Measurements from ENCODE around the gene RASAL2. TPM values are rescaled to one million over a fixed set of nuclear protein-coding genes. Genes with fewer than 3 reads are reported as not detected.
"Not testable (repeated sequence)": the region's sequence is repeated elsewhere in the genome, so short reads cannot be mapped to it uniquely, and the experiment has no call there.

The RASAL2 gene
- total RNA-seq, 1 donor from 2014 or later: not detected

DNA sequence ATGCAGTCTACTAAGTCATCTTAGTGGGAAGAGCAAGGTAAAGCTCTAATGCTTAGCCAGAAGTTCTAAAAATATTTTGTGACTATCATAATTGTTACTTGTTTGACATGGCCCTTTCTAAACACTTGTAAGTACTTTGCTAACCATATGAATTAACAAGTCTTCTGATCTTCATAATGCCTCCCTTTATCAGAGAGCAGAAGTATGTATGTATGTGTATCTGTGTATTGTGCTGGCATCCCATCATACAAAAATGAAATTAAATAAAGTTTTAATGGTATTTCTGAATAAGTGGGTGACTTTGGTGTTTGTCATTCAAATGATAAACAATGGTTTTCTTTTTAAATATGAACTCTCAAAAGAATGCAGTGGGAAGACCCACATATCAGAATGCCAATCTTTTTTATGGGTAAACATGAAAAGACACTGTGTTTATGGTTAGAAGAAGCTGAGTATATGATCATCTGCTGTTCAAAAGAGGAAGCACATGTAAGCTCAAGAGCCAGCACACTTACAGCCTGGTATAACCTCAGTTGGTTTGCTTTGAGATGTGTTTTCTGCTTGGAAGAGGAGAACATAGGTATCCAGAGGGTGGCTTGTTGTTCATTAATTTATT lies 243.3 kb downstream of the RASAL2 start:
- no peaks in the 10 kb centered on the region for H3K9me3 Mint-ChIP-seq
- intact Hi-C loops (cut with micrococcal nuclease): no loop called here
- H3K4me3 Mint-ChIP-seq: no peak overlapping the region
- no peaks in the 10 kb centered on the region for H3K36me3 Mint-ChIP-seq (ENCODE audit: low read depth)
- no peaks in the 10 kb centered on the region for H3K4me1 Mint-ChIP-seq
- no peaks in the 10 kb centered on the region for H3K27me3 Mint-ChIP-seq
- no peak overlapping the region for H3K27ac Mint-ChIP-seq
- DNase-seq: no peak

DNA sequence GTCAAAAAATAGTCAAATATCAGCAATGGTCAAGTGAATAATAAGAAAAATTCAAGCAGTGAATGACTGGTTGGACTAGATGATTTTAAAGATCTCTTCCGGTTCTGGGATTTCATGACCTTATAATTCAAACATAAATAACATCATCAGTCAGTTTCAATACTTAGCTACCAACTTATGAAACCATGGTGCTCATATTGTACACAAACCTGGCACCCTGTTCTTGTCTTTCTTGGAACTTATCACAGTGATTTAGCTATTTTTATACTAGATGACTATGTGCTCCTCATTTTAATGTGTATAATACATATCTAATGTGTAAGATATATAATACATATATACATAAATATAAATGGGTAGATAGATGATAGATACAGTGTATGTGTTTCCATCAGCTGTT lies 245.9 kb downstream of the RASAL2 start:
- Mint-ChIP-seq H3K27ac (no peak overlapping the region), H3K9me3 (no peaks in the 10 kb centered on the region), H3K27me3 (no peaks in the 10 kb centered on the region), H3K36me3 (ENCODE audit: low read depth) (no peaks in the 10 kb centered on the region), H3K4me1 (no peaks in the 10 kb centered on the region), H3K4me3 (no peak overlapping the region)
- intact Hi-C loops (cut with micrococcal nuclease): no loop called here
- no peak for DNase-seq

DNA sequence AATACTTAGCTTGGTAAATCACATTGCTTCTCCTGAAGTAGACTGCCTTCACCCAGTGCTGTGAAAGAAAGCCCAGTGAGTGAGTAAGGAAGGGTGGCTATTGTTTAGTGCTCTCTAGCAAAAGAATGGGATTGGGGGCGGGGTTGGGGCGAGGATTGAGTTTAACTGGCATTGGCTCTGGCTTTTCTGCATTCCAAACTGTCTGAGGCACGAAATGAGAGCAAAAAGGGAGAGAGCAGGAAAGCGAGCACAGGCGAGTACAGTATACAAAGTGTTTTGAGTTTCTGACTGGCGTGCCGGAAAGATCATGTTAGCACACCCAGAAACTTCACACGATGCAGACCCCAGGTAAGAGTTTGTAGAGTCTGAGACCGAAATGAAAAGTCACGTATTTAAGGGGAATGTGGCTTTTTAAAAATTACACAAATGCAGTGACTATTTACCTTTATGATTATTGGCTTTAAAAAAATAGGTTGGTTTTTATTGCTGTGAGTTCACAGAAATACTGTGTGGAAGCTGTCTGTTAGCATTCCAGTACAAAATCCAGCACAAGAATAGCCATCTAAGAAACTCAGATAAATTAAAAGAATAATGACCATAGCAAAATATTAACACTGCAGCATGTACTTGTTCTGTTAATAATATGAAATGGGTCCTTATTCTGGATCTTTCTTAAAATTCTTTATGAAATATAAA lies 247.5 kb downstream of the RASAL2 start:
- Mint-ChIP-seq H3K4me1 (no peaks in the 10 kb centered on the region), H3K9me3 (no peaks in the 10 kb centered on the region), H3K4me3 (no peak overlapping the region), H3K27me3 (no peaks in the 10 kb centered on the region), H3K36me3 (ENCODE audit: low read depth) (no peaks in the 10 kb centered on the region), H3K27ac (no peak overlapping the region)
- no peak for DNase-seq
- intact Hi-C loops (cut with micrococcal nuclease): no loop called here

DNA sequence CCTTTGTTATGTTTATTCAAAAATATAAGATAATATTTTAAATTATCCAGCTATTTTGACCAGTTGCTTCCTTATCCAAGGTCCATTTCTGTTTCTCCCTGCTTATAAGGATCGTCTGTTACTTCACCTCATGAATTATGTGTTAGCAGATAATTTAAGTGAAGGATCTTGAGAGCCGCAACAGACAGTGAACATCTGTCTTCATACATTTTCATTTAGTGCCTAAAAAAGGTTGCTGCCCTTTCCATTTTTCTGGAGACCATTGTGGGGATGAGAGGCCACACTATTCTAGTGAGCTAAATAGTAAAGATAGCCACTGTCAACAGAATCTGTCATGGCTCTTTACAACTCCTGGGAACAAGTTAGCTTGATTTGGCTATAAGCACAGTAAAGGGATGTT lies 248.8 kb downstream of the RASAL2 start:
- no peaks in the 10 kb centered on the region for H3K9me3 Mint-ChIP-seq
- no peak overlapping the region for H3K4me3 Mint-ChIP-seq
- H3K27me3 Mint-ChIP-seq: no peaks in the 10 kb centered on the region
- DNase-seq: no peak
- no peak overlapping the region for H3K27ac Mint-ChIP-seq
- no peaks in the 10 kb centered on the region for H3K4me1 Mint-ChIP-seq
- intact Hi-C loops (cut with micrococcal nuclease): no loop called here
- no peaks in the 10 kb centered on the region for H3K36me3 Mint-ChIP-seq (ENCODE audit: low read depth)

DNA sequence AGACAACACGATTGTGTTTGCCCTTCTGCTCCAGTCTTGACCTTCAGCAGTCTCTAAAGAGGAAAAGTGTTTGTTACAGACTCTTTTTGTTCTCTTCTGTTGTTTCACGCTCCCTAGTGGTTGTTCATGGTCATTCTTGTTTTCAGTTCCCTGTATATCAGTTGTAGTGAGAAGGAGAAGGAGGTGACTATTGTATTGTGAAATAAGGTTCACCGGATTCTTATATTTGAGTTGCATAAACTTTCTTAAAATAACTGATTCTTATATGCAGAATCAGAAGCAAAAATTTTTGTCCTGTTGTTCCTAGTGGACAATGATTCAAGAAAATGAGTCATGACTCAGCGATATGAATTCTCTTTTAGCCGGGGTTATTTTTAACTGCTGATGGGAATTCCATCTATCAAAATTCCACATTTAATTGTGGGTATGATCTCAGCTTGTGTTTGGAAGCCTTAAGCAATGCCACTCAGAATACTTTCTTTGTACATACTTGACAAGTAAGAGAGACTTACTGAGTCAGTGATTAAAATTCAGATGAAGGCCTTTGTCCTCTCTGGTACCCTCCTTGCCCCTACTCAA lies 250.7 kb downstream of the RASAL2 start:
- Mint-ChIP-seq H3K4me1 (no peaks in the 10 kb centered on the region), H3K9me3 (no peaks in the 10 kb centered on the region), H3K27me3 (no peaks in the 10 kb centered on the region), H3K4me3 (no peak overlapping the region), H3K27ac (no peak overlapping the region), H3K36me3 (ENCODE audit: low read depth) (no peaks in the 10 kb centered on the region)
- no peak for DNase-seq
- intact Hi-C loops (cut with micrococcal nuclease): no loop called here

DNA sequence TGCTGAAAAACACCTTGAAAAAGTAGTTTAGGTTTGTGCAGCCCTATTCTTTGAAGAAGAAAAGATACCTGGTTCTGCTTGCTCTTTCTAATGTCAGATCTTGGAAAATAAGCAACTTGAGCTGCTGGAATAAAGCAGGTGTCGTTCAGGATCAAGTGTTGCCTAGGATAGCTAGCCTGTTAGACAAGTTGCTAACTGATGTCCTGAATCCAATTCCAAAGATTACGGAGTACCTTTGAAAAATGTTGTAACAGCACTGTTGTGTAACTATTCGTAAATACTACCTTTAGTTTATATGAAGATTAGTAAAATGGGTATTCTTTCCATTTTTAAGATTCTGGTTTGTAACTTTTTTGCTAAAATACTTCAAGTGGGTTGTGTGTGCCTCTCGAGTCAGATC lies 251.3 kb downstream of the RASAL2 start:
- Mint-ChIP-seq H3K27ac (no peak overlapping the region), H3K27me3 (no peaks in the 10 kb centered on the region), H3K9me3 (peaks cover 5% of the 10 kb centered on the region), H3K4me1 (no peaks in the 10 kb centered on the region), H3K36me3 (ENCODE audit: low read depth) (no peaks in the 10 kb centered on the region), H3K4me3 (no peak overlapping the region)
- intact Hi-C loops (cut with micrococcal nuclease): no loop called here
- DNase-seq: no peak

DNA sequence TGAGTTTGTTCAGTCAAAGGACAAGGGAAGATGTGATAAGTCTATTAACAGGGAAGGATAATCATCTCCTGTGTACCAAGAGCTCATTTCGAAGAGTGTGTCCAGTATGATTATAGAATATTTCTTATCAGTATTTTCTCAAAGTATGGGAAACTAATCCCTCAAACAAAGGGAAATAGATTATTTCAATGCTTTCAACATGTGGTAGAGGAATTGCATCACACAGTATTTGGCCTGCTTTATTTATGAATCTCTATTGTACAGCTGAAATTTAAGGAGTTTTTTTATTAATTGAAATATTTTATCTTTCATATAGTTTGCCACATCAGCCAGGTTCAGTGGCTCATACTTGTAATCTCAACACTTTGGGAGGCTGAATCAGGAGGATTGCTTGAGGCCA lies 251.9 kb downstream of the RASAL2 start:
- intact Hi-C loops (cut with micrococcal nuclease): no loop called here
- H3K27me3 Mint-ChIP-seq: no peaks in the 10 kb centered on the region
- H3K27ac Mint-ChIP-seq: no peak overlapping the region

DNA sequence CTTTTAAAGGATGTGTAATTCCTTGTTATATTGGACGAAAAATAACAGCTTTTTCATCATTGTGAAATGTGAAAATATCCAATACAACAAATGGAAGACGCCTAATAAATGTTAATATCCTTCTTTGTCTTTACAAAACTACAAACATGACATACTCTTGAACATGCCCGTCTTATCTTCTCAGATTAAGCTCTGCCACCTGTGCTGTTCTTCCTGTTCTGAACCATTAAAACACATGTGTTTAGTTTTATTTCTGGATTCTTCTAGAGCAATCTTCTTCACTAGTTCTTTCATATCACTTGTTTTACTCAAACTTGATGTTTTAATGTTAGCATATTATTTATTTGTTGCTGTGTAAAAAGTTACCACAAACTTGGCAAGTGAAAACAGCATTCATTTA lies 255.9 kb downstream of the RASAL2 start:
- Mint-ChIP-seq H3K27me3 (no peaks in the 10 kb centered on the region), H3K4me1 (no peaks in the 10 kb centered on the region), H3K9me3 (peaks cover 6% of the 10 kb centered on the region), H3K36me3 (ENCODE audit: low read depth) (no peaks in the 10 kb centered on the region), H3K4me3 (no peak overlapping the region), H3K27ac (no peak overlapping the region)
- intact Hi-C loops (cut with micrococcal nuclease): no loop called here
- DNase-seq: no peak

More for the DNA sequence above, 251.9 kb downstream of the RASAL2 start:
- no peak overlapping the region for H3K4me3 Mint-ChIP-seq
- H3K36me3 Mint-ChIP-seq (ENCODE audit: low read depth): no peaks in the 10 kb centered on the region
- H3K4me1 Mint-ChIP-seq: no peaks in the 10 kb centered on the region
- no peak for DNase-seq
- peaks cover 6% of the 10 kb centered on the region for H3K9me3 Mint-ChIP-seq

DNA sequence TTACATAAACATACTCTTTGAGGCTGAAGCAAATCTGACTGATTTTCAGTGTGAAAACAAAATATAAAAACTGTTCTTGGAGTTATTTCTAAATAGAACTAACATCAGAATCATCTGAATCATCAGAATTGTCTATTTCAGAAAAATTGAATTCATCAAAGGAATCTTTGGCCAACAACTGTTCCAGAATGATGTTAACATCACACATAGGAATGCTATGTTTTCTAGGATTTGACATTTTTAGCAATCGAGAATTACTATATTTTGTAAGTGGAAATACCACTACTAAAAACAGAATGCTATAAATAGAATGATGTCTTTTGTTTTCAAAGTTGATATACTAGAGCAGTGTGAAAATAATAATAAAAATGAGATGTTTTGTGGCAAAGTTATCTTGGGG lies 258.0 kb downstream of the RASAL2 start:
- intact Hi-C loops (cut with micrococcal nuclease); H3K36me3 Mint-ChIP-seq (ENCODE audit: low read depth); H3K4me1 Mint-ChIP-seq; H3K27ac Mint-ChIP-seq; H3K4me3 Mint-ChIP-seq; H3K9me3 Mint-ChIP-seq; DNase-seq; H3K27me3 Mint-ChIP-seq: not testable (repeated sequence)

DNA sequence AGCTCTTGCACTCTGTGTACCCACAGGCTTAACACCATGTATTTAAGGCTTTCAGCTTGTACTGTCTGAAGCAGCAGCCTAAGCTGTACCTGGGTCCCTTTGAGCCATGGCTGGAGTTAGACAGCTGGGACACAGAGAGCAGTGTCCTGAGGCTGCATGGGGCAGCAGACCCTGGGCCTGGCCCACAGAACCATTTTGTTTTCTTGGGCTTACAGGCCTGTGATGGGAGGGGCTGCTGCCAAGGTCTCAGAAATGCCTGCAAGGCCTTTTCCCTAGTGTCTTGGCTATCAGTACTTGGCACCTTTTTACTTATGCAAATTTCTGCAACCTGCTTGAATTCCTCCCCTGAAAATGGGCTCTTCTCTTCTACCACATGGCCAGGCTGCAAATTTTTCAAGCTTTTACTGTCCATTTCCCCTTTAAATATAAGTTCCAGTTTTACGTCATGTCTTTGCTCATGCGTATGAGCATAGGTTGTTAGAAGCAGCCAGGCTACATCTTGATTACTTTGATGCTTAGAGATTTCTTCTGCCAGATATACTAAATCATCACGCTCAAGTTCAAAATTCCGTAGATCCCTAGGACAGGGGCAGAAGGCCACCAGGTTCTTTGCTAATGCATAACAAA lies 259.0 kb downstream of the RASAL2 start:
- no peak for DNase-seq
- no peaks in the 10 kb centered on the region for H3K36me3 Mint-ChIP-seq (ENCODE audit: low read depth)
- no peak overlapping the region for H3K4me3 Mint-ChIP-seq
- no peaks in the 10 kb centered on the region for H3K27me3 Mint-ChIP-seq
- peaks cover 6% of the 10 kb centered on the region for H3K9me3 Mint-ChIP-seq
- no peak overlapping the region for H3K27ac Mint-ChIP-seq
- intact Hi-C loops (cut with micrococcal nuclease): no loop called here
- no peaks in the 10 kb centered on the region for H3K4me1 Mint-ChIP-seq

DNA sequence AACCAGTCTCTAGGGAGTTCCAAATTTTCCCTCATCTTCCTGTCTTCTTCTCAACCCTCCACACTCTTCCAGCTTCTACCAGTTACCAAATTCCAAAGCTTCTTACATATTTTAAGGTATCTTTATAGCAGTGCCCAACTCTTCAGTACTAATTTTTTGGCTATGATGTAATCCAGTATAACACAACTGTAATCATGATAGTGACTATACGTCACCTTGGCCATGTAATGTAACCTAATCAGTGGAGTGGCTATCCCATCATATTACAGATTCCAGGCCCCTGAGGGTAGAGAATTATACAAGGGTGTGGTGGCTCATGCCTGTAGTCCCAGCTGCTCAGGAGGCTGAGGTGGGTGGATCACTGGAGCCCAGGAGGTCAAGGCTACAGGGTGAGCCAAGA lies 259.6 kb downstream of the RASAL2 start:
- Mint-ChIP-seq H3K4me1 (no peaks in the 10 kb centered on the region), H3K9me3 (peaks cover 6% of the 10 kb centered on the region), H3K36me3 (ENCODE audit: low read depth) (no peaks in the 10 kb centered on the region), H3K27me3 (no peaks in the 10 kb centered on the region), H3K27ac (no peak overlapping the region), H3K4me3 (no peak overlapping the region)
- intact Hi-C loops (cut with micrococcal nuclease): no loop called here
- DNase-seq: no peak

DNA sequence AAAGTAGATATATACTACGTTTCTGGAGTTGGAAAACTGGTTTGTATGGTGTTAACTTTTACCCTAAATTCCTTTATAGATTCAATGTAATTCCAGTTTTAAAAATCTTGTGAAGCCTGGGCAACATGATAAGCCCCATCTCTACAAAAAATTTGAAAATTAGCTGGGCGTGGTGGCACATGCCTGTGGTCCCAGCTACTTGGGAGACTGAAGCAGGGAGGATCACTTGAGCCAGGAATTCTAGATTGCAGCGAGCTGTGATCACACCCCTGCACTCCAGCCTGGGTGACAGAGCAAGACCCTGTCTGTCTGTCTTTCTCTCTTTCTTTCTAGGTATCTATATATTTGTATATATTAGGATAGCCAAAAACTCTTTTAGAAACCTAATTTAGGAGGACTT lies 260.9 kb downstream of the RASAL2 start:
- Mint-ChIP-seq H3K9me3 (peaks cover 6% of the 10 kb centered on the region), H3K36me3 (ENCODE audit: low read depth) (no peaks in the 10 kb centered on the region), H3K27ac (no peak overlapping the region), H3K27me3 (no peaks in the 10 kb centered on the region), H3K4me1 (no peaks in the 10 kb centered on the region), H3K4me3 (no peak overlapping the region)
- intact Hi-C loops (cut with micrococcal nuclease): no loop called here
- no peak for DNase-seq

DNA sequence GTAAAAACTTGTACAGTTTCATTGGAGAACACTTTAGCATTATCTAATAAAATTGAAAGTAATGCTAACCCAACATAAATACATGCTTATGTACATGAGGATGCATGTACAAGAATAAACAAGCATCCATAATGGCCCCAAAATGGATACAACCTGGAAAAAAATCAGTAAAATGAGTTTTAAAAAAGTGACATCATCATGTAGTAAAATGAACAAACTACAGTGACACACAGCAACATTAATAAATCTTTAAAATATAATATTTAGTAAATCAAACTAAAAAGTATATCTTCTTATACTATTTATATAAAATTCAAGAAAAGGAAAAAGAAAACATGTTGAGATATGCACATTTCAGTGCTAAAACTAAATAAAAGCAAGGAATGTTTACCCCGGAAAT lies 262.4 kb downstream of the RASAL2 start:
- H3K9me3 Mint-ChIP-seq: no peaks in the 10 kb centered on the region
- no peak overlapping the region for H3K27ac Mint-ChIP-seq
- H3K4me1 Mint-ChIP-seq: no peaks in the 10 kb centered on the region
- intact Hi-C loops (cut with micrococcal nuclease): no loop called here
- no peaks in the 10 kb centered on the region for H3K36me3 Mint-ChIP-seq (ENCODE audit: low read depth)
- no peak for DNase-seq
- no peak overlapping the region for H3K4me3 Mint-ChIP-seq
- no peaks in the 10 kb centered on the region for H3K27me3 Mint-ChIP-seq

DNA sequence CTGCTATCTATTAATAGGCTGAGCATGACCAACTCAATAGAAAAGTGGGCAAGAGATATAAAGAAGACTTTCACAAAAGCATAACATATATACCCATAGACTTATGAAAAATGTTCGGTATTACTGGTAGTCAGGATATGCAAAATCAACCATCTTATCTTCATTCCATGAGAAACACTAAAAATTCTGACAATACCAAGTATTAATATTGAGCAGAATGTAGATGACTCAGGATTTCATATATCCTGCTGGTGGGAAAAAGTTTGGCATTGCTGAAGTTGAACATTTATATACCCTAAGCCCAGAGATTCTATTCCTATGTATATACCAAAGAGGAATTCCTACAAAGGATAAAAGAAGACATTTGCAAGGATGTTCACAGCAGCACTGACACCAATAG lies 264.6 kb downstream of the RASAL2 start:
- no peak for DNase-seq
- H3K27ac Mint-ChIP-seq: no peak overlapping the region
- H3K36me3 Mint-ChIP-seq (ENCODE audit: low read depth): no peaks in the 10 kb centered on the region
- no peak overlapping the region for H3K4me3 Mint-ChIP-seq
- H3K9me3 Mint-ChIP-seq: no peaks in the 10 kb centered on the region
- no peaks in the 10 kb centered on the region for H3K4me1 Mint-ChIP-seq
- H3K27me3 Mint-ChIP-seq: no peaks in the 10 kb centered on the region
- intact Hi-C loops (cut with micrococcal nuclease): no loop called here

Measured in activated CD4-positive, alpha-beta T cell treated with anti-CD3 and anti-CD28 coated beads, Interleukin-2, amount 10 ng/mL, durations not matched to agents 24 days and 14 days (primary cell).